GM19025 (cell line): ENCODE results near the gene S100A4.
"Not testable (repeated sequence)": the region's sequence is repeated elsewhere in the genome, so short reads cannot be mapped to it uniquely, and the experiment has no call there.

Source experiments
- ATAC-seq: cut with Tn5 transposase; IDR thresholded peaks from one replicate; pipeline ENCODE4 v1.9.1; 2021; ENCODE audit warnings: mild to moderate bottlenecking, low read depth, moderate library complexity; ENCODE audit not compliant: unreplicated experiment

Gene S100A4

GRCh38 chr1:153536012-153536670 is 9.5 kb downstream of the S100A4 start:
- ATAC-seq: no peak

DNA sequence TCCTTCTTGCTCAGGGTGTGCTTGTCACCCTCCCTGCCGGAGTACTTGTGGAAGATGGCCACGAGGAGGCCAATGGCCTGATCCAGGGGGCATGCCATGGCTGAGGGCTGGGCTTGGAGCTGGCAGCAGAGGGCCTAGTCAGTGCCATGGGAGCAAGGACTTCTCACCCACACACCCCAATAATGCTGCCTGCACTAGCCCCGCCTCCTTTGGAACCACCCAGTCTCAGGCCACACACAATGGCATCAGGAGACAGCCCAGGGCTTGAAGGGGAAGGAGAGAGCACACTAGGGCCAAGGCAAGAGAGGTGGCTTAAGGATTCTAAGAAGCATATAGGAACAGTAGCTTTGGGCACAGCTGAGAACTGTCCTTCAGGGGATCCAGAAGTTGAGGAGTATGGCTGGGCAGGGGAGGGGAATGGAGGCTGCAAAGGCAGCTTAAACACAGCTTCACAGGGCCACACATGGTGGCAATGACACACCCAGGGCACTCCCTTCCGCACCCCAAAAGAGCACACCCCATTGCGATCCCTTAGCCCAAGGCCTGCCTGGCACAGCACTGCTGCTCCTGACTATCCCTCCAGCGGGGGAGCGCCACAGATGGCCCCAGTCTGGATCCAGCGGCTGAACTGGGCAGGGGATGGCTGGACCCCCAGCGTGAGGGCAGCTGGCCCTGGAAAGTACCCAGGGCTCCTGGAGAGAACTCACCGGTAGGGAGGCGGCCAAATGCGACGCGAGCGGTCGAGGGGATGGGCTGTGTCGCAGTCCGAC is 10.2 kb downstream of the S100A4 start, which contains the start of gene S100A6:
Gene S100A6, minus strand, starts transcription at position 750 of the 770 bp plus-strand sequence. Its CDS starts 652 bp downstream, at position 98.
- ATAC-seq: no peak

DNA sequence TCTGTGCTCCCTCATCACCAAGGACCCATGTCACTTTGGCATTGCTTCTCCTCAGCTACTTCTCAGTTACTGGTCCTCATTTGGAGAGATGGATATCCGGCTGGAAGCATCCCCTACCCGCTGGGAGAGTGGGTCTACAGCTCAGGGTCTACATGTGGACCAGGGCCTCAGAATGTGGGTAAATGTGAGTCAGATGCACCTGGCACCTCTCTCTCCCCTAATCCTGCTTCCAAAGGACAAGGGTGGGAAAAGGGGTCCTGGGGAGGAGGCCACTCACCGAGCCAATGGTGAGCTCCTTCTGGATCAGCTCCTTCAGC is 10.7 kb downstream of the S100A4 start:
- no peak for ATAC-seq

- no peak for ATAC-seq
These were observed 11.2 kb downstream of the S100A4 start for GRCh38 chr1:153534226-153534924.

GRCh38 chr1:153533689-153534201 is 11.9 kb downstream of the S100A4 start:
- no peak for ATAC-seq

DNA sequence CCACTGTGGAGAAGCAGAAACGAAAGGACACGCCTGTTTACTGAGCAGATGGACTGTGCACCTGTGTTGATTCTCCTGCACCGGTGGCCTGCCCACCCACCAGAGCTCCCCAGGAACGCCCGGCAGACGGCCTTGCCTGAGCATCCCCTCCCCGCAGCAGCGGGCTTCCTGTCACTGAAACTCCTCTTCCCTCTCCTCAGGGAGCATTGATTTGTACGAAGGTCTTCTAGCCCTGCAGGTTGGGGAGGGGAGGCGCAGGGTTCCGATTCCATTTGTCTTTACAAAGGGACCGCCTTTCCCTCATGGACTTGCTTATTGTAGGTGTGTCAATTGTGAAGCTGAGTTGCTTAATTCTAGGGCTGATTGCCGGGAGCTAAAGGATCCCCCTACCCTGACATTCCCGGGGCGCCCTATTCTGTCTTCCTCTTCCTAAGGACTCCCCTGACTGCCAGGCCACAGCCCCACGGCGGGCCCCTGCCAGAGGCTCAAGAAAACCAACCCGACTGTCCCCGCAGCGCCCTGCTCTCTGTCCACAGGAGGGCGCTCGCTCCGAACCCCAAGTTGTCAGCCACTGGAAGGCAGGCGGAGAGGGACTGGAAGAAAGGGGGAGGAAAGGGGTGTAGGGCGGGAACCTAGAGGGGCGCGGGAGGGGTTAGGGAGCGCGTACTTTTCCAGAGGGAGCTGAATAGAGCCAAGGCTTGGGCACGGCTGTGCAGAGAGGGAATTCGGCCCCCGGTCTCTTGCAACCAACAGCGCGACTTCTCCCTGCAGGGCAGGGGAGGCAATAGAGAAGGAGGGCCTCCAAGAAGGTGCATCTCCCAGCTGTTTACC is 12.6 kb downstream of the S100A4 start:
- ATAC-seq: no peak

GRCh38 chr1:153532181-153532580 is 13.4 kb downstream of the S100A4 start:
- no peak for ATAC-seq

DNA sequence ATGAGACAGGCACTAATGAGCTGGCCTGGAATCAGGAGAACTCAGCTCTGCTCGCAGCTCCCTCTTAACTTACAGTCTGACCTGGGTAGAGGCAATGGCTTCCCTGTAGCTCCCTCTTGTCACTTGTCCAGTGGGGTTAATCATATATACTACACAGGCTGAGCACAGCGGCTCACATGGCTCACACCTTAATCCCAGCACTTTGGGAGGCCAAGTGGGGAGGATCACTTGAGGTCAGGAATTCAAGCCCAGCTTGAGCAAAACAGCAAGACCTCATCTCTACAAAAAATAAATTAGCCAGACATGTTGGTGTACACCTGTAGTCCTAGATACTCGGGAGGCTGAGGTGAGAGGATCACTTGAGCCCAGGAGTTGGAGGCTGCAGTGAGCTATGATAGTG is 14.0 kb downstream of the S100A4 start:
- ATAC-seq: no peak

DNA sequence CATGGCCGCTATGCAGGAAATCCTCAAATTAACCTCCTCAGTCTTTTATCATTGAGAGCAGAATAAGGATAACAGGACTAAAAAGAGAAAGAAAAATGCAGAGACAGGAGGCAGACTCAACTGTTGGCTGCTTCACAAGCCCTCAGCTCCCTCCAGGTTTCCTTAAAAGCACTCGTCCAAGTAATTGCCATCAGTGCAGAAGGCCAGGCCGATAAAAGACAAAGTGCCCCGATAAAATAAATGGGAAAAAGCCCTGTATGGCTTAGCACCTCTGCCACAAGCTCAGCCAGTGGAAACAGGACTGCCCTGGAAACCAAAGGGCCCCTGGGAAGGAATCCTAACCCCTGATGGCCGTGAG is 17.9 kb downstream of the S100A4 start:
- ATAC-seq: no peak

- no peak for ATAC-seq
These were observed 18.5 kb downstream of the S100A4 start for GRCh38 chr1:153527023-153527682.

GRCh38 chr1:153526132-153526543 is 19.5 kb downstream of the S100A4 start:
- ATAC-seq: no peak

- no peak for ATAC-seq
These were observed 20.4 kb downstream of the S100A4 start for GRCh38 chr1:153525088-153525728.

GRCh38 chr1:153522353-153523048 is 23.1 kb downstream of the S100A4 start:
- not testable (repeated sequence) for ATAC-seq

- ATAC-seq: not testable (repeated sequence)
These were observed 23.8 kb downstream of the S100A4 start for GRCh38 chr1:153521808-153522207.

GRCh38 chr1:153520818-153521476 is 24.7 kb downstream of the S100A4 start:
- no peak for ATAC-seq

- not testable (repeated sequence) for ATAC-seq
These were observed 25.4 kb downstream of the S100A4 start for GRCh38 chr1:153520137-153520691.

GRCh38 chr1:153519242-153519641 is 26.4 kb downstream of the S100A4 start:
- ATAC-seq: no peak
